ENCODE results near the gene MYBPC2.

Gene MYBPC2

DNA sequence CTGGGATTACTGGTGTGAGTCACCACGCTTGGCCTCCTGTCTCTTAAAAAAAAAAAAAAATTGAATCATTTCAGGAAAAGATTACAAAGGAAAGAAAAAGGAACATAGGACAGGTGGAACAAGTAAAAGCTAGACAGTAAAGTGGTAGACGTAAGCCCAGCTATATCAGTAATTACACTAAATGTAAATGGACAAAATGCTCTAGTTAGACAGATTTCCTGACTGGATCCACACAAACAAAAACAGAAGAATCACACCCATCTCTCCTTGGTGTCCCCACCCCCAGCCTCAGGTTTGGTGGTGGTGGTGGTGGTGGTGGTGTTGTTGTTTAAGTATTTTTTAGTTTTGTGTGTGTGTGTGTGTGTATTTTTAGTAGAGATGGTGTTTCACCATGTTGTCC lies 20.3 kb upstream of the MYBPC2 start:
- DNase-seq, result no peak

DNA sequence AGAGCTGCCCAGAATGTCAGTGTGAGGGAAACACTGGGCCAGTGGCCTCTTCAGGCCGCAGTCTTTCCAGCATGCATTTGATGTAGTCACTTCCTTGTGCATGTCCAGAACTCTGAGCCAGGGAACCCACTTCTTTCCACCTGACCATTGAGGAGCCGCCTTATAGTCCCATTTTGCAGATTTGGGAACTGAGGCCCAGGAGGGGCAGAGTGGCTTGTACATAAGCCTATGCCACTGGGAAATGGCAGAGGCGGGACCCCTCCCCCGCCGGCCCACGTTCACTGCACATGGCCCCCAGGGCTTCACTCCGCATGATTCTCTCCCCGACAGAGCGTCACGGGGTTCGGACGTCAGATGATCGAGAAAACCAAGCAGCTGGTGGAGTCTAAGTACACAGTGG lies 19.6 kb upstream of the MYBPC2 start:
- DNase-seq, result no peak

DNA sequence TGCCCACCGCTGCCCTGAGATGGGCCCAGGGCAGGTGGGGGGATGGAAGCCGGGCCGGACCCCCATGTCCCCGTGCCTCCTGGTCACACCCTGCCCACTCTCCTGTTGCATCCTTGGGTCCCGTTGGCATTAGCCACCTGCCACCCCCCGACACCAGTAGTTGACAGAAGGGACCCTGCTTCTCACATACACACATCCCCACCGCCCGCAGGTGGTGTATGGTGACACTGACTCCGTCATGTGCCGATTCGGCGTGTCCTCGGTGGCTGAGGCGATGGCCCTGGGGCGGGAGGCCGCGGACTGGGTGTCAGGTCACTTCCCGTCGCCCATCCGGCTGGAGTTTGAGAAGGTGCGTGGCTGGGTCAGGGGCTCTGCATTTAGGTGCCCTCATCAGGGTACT lies 19.2 kb upstream of the MYBPC2 start:
- DNase-seq, result no peak

DNA sequence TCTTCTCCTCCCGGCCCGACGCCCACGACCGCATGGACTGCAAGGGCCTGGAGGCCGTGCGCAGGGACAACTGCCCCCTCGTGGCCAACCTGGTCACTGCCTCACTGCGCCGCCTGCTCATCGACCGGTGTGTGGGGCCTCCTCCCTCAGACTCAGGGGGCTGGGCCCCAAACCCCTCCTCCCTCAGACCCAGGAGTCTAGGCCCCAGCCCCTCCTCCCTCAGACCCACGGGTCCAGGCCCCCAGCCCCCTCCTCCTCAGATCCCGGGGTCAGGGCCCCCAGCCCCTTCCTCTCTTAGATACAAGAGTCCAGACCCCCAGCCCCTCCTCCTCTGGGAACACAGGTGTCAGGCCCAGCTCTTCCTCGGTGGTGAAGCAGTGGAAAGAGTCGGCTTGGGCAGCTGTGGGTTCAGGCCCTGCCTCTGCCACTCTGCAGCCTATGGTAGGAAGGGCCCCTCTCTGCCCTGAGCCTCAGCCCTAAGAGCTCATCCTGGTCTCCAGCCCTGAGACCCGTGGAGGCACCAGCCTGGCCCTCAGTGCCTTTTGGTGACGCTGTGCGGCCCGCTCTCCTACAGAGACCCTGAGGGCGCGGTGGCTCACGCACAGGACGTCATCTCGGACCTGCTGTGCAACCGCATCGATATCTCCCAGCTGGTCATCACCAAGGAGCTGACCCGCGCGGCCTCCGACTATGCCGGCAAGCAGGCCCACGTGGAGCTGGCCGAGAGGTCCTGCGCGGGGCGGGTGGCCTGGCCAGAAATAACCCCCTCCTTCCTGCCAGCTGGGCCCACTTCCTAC lies 17.6 kb upstream of the MYBPC2 start:
- no peak for DNase-seq

DNA sequence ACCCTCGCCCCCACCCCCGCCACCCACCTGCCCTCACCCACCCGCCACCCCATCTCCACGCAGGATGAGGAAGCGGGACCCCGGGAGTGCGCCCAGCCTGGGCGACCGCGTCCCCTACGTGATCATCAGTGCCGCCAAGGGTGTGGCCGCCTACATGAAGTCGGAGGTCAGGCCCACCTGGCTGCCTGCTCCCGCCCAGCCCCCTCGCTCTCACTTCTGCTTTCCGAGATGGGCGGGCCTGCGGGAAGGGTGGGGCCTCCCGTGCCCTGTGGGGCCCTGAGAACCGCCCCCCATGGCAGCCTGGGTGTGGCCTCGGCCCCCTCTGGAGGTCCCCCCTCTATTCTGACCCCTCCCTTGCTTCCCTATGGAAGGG lies 17.0 kb upstream of the MYBPC2 start:
- no peak for DNase-seq

DNA sequence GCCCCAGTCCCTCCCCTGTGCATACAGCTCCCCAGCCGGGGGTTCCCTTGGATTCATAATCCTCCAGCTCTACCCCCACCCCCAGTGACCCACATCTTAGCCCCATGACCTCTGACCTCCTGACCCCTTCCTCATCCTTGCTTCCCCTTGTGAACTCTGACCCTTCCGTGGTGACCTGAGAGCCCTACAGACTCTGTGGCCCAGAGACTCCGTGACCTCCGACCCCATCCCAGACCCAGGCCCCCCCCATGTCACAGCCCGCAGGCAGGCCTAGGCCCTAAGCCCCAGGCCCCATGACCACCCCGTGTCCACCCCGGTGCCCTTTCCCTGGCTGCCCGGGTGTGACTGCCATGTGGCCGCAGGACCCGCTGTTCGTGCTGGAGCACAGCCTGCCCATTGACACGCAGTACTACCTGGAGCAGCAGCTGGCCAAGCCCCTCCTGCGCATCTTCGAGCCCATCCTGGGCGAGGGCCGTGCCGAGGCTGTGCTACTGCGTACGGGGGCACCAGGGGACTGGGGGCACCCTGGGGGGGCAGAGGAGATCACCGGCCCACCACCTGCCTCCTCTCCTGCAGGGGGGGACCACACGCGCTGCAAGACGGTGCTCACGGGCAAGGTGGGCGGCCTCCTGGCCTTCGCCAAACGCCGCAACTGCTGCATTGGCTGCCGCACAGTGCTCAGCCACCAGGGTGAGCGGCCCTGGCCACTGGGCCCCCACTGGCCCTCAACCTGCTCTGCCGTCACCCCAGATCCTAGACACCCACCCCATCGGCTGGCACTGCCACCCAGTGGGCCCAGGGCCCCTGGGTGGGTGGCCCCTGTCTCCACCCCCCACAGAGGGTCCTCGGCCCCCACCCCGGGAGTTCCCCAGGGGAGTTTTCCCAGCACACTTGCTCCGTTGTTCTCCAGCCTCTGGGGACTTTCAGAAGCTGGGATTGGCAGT lies 16.4 kb upstream of the MYBPC2 start:
- no peak for DNase-seq

DNA sequence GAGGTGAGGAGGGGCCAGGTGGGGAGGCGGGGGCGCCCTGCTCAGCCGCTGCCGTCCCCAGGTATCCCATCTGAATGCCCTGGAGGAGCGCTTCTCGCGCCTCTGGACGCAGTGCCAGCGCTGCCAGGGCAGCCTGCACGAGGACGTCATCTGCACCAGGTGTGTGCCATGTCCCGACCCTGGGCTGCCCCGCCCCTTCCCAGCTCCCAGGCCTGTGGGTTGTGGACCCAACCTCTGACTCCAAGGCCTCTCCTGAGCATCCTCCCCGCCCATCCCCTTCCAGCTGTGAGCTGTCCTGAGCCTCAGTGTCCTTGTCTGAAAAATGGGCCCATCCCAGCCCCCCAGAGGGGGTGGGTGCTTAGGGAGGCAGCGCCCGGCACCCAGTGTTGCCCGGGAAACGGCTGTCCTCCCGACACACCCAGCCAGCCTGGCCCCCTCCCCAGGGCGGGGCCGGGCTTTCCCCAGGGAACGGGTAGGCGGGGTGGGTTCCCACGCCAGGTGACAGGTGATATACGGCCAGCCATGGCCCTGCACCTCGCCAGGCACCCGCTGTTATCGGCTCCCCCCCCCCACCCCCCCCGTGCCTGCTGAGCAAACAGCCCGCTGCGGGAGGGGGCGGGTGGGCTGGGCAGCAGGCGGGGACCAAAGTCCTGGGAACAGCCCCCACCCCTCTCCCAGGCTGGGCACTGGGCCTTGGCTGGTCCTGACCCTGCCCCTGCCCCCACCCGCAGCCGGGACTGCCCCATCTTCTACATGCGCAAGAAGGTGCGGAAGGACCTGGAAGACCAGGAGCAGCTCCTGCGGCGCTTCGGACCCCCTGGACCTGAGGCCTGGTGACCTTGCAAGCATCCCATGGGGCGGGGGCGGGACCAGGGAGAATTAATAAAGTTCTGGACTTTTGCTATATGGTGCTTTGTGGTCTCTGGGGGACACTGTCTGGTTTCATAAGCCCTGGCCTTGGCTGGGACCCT lies 15.3 kb upstream of the MYBPC2 start:
- DNase-seq, result no peak

DNA sequence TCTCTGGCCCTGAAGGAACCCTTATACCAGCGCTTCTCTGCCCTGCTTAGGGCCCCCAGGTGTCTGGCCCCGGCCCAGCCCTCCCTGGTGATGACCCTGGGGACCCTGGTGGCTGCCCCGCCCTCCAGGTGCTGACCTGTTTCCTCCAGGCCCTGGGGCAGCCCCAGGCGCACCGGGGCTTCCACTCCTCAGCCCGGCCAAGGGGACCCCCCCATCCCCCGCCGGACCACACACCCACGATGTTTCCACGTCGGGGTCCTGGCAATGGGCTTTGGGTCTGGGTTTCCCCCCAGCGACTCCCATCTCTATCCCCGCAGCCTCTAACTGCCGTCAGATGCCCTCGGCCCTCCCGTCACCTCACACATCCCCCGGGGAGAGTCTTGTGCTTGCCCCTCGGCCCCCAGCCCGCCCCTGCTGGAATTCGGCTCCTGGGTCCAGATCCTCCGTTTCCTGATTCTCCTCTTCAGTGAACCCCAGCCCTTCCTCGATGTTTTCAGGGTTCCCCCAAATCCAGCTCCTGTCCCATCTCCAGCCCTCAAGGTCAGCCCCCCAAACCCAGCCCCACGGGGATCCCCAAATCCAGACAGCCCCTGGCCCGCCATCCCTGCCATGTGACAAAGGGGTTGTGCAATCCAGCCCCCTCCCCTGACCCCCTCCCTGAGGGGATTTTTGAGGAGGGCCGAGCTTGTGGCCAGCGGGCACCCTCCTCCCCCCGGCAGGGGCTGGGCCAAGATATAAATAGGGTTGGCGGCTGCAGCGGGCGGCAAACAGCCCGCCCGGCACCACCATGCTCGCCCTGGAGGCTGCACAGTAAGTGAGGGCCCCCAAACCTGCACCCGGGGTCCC lies 14.3 kb upstream of the MYBPC2 start, which contains the start of gene SPIB:
Gene SPIB, plus strand, starts transcription at position 763 of the 846 bp plus-strand sequence. Its CDS starts 25 bp downstream, at position 788.
- DNase-seq, result no peak

DNA sequence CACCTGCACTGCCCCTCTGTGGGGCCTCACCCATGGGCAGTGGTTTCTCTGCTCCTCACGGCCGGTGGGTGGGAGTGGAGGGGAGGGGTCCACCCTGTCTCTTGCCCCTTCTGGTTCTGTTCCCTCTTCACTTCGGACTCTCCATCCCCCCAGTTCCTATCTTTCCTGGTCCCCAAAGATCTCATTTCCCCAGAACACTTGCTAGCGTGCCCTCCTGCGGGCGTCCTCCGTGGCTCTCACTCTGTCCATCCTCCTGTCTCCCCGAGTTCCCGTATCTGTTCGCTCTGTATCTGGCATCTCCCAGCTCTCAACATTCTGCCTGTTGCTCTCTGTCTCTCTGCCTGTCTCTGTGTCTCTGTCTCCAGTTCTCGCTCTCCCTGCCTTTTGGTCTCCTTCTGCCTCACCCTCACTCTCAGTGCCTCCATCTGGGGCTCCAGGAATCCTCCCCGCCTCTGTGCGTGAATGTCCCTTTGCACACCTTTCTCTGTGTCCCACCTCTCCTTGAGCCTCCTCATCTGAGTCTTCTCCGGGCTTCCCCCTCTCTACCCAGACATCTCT lies 13.6 kb upstream of the MYBPC2 start:
- DNase-seq, result no peak

DNA sequence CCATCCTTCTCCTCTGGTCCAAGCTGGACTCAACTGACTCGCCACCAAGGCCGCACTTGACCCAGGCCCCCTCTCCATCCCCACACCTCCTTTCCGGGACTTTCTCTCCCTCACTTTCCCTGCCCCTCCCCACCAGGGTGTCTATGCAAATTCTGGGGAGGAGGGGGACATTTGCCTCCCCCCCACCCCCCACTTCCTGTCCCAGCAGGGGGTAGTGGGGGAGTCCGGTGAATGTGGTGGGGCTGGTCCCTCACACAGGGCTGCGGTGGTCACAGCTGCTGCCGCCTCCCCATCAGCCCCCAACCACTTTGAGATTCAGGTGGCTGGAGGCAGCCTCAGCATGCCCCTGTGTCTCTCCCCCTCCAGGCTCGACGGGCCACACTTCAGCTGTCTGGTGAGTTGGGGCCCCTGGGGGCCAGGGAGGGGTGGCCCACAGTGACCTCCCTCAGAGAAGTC lies 13.1 kb upstream of the MYBPC2 start:
- no peak for DNase-seq

DNA sequence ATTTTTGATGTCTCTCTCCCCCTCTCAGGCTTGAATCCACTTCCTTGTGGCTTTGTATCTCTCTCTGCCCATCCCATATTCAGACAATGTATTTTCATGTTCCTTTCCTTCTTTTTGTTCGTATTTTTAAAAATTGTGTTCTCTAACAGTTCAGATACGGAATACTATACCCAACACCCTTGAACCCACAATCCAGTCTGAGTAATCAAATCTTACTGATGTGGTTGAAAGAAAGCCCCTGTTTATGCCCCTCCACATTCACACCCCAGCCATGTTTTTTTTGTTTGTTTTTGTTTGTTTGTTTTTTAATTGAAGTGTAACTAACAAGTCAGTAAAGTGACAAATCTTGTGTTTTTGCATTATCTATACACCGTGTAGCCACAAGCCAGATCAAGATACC lies 12.6 kb upstream of the MYBPC2 start:
- DNase-seq, result no peak

DNA sequence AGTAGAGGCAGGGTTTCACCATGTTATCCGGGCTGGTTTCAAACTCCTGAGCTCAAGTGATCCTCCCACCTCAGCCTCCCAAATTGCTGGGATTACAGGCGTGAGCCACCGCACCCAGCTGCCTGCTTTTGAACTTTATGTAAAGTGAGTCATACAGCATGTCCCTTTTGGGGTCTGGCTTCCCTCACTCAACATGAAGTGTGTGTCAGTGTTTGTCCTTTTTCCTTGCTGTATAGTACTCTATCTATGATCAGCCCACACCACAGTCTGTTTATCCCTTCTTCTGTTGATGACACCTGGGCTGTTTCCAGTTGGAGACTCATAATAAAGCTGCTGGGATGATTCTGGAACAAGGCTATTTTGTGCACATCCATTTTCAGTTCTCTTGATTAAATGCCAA lies 11.9 kb upstream of the MYBPC2 start:
- DNase-seq, result no peak

DNA sequence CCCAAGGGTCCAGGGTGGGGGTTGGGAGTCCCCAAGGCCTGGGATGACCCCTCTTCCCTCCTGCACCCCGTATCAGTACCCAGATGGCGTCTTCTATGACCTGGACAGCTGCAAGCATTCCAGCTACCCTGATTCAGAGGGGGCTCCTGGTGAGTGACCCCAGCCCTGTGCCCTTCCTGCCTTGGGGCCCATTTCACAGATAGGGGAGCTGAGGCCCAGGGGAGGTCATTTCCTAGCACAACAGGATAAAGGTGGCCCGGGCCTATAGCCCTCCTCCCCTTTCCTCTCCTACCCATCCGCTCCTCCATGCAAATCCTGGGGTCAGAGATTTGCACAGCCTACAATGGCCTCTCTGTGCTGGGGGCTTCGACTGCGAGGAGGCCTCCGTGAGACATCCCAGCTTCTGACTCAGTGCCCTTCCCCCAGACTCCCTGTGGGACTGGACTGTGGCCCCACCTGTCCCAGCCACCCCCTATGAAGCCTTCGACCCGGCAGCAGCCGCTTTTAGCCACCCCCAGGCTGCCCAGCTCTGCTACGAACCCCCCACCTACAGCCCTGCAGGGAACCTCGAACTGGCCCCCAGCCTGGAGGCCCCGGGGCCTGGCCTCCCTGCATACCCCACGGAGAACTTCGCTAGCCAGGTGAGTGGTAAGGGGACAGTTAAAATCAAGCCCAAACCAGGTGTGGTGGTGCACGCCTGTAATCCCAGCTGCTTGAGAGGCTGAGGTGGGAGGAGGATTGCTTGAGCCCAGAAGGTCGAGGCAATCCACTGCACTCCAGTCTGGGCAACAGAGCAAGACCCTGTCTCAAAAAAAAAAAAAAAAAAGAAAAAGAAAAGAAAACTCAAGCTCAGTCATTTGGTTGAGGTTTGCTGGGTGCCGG lies 10.1 kb upstream of the MYBPC2 start:
- no peak for DNase-seq

DNA sequence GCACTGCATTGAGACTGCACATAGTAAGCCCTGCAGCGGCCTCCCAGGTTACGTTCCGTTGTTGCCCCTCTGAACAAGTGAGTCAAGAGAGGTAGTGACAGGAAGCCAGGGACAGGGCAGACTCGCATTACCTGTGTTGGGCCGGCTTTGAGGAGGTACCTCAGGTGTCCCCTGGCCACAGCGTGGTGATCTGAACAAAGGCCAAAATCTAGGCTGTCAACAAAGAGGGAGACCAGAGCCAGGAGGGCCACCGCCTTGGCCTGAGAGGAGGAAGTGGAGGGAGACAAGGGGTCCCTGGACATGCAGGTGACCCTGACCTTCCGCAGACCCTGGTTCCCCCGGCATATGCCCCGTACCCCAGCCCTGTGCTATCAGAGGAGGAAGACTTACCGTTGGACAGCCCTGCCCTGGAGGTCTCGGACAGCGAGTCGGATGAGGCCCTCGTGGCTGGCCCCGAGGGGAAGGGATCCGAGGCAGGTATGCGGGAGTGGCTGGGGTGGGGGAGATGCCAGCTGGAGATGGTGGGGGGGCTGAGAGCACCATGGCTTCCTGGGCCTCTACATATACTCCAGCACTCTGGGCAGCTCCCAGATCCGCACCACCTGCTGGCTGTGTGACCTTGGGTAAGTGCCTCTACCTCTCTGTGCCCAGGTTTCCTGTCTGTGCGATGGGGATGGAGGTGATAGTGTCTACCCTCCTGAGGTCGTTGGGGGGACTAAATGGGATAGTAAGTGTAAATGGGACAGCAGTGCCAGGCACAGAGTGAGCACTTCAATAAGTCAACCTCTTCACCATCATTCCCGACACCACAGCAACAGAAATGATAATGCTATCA lies 9.2 kb upstream of the MYBPC2 start:
- DNase-seq, result no peak

DNA sequence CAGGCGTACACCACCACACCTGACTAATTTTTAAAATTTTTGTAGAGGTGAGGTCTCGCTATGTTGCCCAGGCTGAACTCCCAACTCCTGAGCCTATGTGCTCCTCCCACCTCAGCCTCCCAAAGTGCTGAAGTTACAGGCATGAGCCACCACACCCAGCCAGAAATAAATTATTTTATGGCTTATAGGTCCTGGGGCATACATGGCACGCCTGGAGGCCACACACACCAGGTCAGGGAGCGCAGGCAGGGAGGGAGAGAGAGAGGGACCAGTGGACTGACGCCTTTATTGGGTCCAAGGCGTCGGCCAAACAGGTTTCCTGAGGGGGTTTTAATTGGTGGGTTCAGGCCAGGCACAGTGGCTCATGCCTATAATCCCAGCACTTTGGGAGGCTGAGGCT lies 7.1 kb upstream of the MYBPC2 start:
- no peak for DNase-seq

DNA sequence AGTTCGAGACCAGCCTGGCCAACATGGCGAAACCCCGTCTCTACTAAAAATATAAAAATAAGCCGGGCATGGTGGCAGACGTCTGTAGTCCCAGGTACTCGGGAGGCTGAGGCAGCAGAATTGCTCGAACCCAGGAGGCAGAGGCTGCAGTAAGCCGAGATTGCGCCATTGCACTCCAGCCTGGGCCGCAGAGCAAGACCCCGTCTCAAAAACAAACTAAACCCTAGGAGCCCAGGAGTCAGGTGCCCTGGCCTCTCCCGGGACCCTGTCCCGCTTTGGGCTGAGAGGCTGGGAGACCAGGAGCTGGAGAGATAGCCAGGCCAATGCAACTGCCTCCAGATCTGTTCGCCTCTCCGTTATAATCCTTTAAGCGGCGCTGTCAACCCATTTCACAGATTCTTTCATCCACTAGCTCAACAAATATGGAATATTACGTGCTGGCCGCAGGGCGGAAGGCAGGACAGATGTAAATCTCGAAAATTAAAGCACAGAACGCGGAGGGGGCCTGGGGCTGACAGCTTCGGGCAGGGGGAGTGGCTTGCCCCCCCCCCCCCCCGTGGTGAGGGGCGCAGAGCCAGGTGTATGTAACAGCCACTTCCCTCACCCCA lies 5.3 kb upstream of the MYBPC2 start:
- no peak for DNase-seq

DNA sequence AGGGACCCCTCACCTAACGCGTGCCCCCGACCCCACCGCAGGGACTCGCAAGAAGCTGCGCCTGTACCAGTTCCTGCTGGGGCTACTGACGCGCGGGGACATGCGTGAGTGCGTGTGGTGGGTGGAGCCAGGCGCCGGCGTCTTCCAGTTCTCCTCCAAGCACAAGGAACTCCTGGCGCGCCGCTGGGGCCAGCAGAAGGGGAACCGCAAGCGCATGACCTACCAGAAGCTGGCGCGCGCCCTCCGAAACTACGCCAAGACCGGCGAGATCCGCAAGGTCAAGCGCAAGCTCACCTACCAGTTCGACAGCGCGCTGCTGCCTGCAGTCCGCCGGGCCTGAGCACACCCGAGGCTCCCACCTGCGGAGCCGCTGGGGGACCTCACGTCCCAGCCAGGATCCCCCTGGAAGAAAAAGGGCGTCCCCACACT lies 4.7 kb upstream of the MYBPC2 start:
- DNase-seq, result no peak

DNA sequence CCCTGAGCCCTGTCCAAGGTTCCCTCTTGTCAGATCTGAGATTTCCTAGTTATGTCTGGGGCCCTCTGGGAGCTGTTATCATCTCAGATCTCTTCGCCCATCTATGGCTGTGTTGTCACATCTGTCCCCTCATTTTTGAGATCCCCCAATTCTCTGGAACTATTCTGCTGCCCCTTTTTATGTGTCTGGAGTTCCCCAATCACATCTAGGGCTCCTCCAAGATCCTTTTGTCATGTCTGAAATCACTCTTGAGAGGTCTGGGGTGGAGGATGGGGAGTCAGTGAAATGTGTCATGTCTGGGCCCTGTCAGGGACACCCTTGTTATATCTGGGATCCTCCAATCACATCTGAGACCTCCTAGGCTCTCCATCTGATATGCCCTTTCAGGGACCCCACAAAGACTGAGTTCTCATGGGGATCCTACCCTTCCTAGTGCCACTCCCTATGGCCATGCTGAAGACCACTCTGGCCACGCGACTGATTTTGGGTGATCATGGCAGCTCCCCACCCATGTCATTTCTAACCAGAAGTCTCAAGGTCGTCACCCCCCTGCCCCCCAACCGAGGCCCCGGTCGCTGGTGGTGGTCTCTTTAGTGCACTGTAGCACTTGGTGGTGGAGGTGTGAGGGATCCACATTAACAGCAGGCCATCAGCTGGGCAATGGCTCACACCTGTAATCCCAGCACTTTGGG lies 3.8 kb upstream of the MYBPC2 start:
- no peak for DNase-seq

Data from DMS79 treated with DMSO at 0.1 percent for 48 hours (cell line).